GM10847 (cell line): ENCODE measurements around the gene LCE6A.

Experiments
- POLR2A ChIP-seq: IDR thresholded peaks from 2 replicates; pipeline ENCODE4 v1.6.1; 2011; ENCODE audit not compliant: insufficient read length; ENCODE audit errors: extremely low read depth

Gene LCE6A

GRCh38 chr1:152886758-152887409 is 44.2 kb downstream of the LCE6A start:
- no peak for TF ChIP-seq POLR2A

- TF ChIP-seq POLR2A: no peak
Observed at GRCh38 chr1:152888126-152888525, 45.5 kb downstream of the LCE6A start.
